GM18505 (cell line): ENCODE results near the gene POLR3GL.
A peak's percentile ranks its signal among the peaks of the same experiment; 100 is the strongest.

Experiments
- ATAC-seq: cut with Tn5 transposase; IDR thresholded peaks from one replicate; pipeline ENCODE4 v1.9.1; 2021; ENCODE audit not compliant: unreplicated experiment
- POLR2A ChIP-seq: IDR thresholded peaks from 4 replicates; pipeline ENCODE4 v1.6.1; 2011; ENCODE audit warnings: borderline replicate concordance; ENCODE audit not compliant: insufficient read depth, insufficient read length; ENCODE audit errors: extremely low read depth

The POLR3GL gene

DNA sequence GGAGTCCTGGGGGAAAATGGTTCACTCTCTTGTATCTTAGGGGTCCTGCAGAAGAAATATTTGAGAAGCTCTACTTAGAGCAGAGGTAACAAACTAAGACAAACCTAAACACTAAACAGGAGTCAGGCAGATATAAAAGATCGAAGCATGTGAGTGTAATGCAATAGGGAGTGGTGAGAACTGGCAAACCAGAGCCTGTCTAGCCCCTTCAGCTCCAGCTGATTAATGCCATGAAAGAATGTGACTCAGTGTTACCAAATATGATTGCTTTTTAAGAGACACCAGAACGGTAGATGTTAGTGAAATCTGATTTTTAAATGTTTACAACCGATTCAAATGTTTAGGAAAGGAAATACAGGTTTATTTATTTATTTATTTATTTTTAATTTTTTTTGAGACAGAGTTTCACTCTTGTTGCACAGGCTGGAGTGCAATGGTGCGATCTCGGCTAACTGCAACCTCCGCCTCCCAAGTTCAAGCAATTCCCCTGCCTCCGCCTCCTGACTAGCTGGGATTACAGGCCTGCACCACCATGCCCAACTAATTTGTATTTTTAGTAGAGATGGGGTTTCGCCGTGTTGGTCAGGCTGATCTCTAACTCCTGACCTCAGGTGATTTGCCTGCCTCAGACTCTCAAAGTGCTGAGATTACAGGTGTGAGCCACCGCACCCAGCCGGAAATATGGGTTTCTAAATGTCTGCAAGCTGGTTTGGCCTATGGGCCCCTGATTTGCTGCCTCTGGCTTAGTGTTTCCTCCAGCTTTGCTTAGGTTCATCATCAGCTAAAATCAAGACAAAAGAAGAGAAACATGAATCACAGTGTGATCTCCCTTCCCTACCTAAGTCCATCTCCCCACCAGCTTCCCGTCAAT, 19.7 kb downstream of the POLR3GL start:
- no peak for ATAC-seq
- TF ChIP-seq POLR2A: no peak

DNA sequence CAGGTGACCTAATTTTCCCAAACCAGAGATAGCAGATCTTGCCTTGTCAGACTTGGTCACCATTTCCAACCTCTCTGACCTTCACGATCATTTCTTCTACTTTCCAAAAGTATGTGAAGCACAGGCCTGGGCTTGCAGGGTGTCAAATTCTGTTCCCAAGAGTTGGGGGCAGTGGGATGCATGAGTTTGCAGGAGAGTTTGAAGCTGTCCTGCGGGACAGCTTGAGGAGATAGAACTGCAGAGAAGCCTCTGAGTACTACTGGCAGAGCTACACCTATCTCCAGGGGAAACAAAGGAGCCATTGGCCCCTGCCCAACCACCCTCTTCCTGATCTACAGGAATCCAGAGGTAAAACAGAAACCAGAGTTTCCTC, 20.6 kb downstream of the POLR3GL start:
- ATAC-seq: no peak
- TF ChIP-seq POLR2A: no peak

DNA sequence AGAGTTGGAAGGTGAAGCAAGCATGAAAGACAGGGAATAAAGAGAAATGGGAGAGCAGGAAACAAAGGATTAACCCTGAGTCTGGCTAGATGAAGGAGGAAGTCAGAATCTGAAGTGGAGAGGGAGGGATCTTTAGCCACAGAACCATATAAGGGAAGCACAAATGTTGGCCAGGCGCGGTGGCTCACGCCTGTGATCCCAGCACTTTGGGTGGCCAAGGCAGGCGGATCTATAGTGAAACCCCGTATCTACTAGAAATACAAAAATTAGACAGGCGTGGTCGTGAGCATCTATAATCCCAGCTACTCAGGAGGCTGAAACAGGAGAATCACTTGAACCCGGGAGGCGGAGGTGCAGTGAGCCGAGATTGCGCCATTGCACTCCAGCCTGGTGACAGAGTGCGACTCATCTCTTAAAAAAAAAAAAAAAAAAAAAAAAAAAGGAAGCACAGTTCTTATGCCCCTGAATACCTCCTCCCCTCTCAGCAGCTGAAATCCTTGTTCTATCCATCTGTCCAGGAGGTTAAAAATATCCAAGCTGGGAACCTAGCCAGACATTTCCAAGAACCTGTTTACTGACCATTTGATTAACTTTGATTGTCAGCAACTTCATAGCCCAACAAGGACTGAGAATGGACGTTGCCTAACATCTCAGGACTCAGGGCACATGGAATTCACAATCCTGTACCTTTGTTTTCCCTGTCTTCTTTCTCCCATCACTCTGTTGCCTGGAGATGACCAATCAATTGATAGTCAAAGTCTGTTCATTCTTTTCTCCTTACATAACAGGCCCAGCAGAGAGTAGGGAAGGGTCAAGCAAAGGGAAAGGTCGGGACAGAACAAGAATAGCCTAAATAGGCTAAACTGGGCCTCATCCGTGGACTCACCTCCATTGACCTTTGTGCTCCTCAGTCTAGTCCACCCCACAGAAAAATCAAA, 21.3 kb downstream of the POLR3GL start:
- TF ChIP-seq POLR2A: no peak
- no peak for ATAC-seq

DNA sequence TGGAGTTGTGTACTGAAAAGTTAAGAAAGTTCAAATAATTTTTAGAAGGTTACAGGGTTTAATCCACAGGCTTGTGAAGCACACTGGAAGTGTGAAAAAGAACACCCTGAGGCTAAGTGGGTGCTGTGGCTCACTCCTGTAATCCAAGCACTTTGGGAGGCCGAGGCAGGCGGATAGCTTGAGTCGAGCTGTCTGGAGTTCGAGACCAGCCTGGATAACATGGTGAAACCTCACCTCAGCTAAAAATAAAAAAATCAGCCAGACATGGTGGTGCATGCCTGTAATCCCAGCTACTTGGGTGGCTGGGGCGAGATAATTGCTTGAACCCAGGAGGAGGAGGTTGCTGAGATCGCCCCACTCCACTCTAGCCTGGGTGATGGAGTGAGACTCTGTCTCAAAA, 22.1 kb downstream of the POLR3GL start:
- ATAC-seq: no peak
- no peak for TF ChIP-seq POLR2A

DNA sequence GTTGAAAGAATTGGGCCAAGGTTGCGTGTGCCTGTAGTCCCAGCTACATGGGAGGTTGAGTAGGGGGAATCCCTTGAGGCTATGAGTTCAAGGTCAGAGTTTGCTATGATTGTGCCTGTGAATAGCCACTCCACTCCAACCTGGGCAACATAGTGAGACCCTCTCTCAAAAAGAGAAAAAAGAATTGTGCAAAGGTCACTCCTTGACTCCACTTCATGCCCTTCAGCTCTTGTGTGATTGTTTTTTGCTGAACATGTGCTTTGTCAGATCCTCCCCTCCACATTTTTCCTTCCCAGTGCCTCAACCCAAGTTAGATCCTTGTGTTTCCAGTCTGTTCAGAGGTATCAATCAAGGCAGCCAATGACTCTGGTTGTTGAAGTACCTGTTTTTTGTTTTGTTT, 23.4 kb downstream of the POLR3GL start:
- TF ChIP-seq POLR2A: no peak

DNA sequence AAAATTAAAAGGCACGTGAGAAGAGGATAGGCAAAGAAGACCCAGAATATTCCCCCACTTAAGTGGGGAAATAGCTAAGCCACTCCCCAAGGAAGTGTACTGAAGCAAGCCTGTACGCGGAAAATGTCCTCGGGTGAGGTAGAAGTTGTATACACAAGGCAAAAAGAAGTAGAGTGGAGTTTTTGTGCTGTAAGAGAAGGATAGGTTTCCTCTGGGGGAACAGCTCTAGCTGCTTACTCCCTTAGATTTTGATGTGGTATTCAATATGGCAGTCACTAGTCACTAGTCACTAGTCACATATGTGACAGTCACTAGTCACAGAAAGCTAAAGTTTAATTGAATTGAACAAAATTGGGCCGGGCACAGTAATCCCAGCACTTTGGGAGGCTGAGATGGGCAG, 24.3 kb downstream of the POLR3GL start:
- ATAC-seq: no peak
- TF ChIP-seq POLR2A: no peak

More for the DNA sequence above, 23.4 kb downstream of the POLR3GL start:
- ATAC-seq: no peak

DNA sequence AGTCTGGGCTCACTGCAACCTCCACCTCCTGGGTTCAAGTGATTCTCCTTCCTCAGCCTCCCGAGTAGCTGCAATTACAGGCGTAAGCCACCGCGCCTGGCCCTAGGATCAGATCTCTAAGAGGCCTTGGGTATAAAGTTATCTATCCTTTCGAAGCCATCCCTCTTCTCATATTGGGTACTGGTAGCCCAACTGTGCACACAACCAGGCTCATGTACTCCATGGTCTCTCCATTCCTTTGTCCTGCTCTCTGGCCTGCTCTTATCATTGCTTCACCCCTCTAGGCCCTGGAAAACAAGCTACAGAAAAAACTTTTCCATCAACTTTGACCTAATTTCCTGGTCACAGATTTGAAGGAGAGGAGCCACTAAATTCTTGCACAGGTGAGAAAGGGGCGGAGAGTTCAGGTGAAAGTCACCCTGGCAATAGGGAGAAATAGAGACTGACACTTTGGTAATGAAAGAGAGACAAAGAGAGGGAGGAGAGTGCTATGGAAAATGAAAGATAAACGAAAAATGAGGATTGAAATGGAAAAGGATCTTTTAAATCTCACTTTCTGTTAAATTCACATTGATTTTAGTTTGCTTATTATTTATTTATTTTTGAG, 25.9 kb downstream of the POLR3GL start:
- ATAC-seq: no peak
- no peak for TF ChIP-seq POLR2A

DNA sequence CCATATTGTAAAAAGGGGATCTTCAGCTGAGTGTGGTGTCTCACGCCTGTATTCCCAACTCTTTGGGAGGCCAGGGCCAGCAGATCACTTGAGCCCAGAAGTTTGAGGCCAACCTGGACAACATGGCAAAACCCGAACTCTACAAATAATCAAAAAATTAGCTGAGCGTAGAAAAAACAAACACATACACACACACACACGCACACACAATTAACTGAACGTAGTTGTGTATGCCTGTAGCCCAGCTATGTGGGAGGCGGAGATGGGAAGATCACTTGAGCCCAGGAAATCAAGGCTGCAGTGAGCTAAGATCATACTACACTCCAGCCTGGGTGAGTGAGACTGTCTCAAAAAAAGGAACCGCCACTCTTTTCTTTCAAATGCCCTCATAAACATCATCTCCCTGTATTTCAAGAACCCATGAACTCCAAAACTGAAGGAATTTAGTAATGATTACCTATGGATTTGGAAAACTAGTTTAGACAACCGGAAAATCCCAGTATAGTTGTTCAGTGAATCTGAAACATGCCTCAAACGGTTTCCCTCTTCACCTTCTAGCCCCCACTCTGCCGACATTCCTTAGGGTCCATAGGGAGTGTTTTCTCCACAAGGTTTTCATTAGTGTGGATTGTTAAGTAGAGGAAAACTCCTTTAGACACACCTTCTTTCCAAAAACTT, 27.4 kb downstream of the POLR3GL start:
- peak; percentile 72 for TF ChIP-seq POLR2A
- no peak for ATAC-seq

DNA sequence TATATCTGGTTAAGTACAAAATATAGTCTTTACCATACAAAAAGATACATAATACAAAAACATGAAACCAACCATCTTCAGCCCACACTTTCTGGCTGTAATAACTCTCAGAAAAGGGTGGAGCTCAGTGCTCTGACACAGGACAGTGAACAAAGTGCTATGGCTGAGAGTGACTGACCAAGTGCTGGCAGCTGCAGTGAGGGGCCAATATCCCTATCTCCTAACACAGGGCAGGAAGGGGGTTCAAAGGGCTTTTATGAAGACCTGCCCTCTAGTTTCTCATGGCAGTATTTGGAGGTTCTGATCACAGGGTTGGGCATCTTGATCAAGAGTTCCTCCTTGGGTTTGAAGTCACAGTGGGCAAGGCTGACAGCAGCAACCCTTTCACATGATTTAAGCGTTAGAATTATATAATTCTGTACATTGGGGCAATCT, 28.0 kb downstream of the POLR3GL start:
- no peak for ATAC-seq
- TF ChIP-seq POLR2A: peak; percentile 16

DNA sequence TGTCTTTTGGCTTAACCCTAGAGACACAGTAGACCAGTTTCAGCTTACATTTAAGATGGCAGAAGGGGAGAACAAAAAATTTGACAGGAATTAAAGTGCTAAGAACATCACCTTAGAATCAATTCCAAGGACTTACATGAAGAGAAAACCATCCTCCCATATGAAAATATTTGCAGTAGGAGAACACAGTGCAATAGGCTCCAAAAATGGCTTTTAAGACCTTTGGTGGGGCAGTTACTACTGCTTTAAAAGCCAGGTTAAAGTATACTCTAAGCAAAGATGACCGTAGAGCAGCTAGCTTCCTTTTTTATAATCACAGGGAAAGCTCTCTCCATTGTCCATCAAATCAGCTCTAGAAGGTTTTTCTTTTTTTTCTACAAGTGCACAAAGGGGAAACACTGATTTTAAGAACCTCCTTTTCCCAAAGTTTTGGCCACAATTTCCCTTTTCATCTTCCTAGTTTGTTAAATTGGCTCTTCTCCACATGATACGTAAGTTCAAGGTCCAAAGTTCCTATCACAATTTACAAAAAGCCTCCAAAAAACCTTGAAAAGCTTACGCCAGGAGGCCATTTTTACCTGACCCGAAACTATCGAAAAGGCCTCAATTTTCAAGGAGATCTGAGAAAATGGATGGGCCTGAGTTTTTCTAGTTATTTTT, 28.6 kb downstream of the POLR3GL start:
- no peak for ATAC-seq
- TF ChIP-seq POLR2A: peak; percentile 3

DNA sequence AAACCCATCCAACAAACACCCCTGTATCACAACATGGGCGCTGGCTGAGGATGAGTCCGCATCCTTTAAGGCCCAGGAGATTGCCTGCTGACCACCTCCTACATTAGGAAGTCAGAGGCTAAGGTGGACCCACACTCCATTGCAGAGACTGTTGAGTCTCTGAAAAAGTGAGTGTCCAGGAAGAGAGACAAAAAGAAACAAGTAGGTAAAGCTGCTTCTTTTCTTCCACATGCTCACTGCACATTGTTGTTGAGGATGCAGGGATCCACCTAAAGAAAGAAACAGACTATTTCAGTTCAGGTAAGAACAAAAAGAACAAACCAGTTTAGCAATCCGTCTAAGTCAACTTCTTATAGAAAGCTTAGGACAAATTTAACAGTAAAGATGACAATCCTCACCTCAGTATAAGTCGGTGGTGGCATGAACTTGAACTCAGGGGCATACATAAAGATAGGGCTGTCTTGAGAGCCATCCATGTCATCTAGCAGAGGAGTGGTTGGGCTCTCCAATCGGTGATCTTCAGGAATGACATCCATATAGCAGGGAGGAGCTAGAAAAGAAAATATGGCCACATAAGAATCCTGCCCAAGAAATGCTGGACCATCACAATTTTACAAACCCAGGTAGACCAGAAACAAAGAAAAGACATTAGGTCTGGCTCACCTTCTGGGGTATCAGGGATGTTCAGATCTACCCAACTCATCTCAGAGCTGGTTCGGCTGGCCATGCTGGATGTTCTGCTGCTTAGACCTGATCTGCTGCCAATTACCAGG, 29.3 kb downstream of the POLR3GL start:
- ATAC-seq: no peak
- TF ChIP-seq POLR2A: peak; percentile 49
